Breast epithelium (tissue), 3 donors: ENCODE measurements around the gene CEPT1.

Experiments used
- CTCF ChIP-seq, 3 donors: fragments of 450-650 bp; IDR thresholded peaks; one replicate each; pipeline ENCODE4 v1.5.1; 2016 to 2017; ENCODE audit warnings: antibody characterized with exemption in 3 of 3, mild to moderate bottlenecking in 3 of 3, moderate library complexity in 3 of 3
- POLR2A ChIP-seq: fragments of 450-650 bp; IDR thresholded peaks from one replicate; pipeline ENCODE4 v1.6.1; 2016; ENCODE audit warnings: antibody characterized with exemption, mild to moderate bottlenecking, moderate library complexity

GRCh38 chr1:111222308-111223125 lies 82.5 kb downstream of the CEPT1 start:
- TF ChIP-seq CTCF (IDR thresholded peaks at IDR 0.05) = peak; percentile 92 to 93 (median 92)
- no peak for TF ChIP-seq POLR2A
